ENCODE measurements around the gene GRIA1.

GRCh38 chr5:153751251-153751650 lies 260.8 kb downstream of the GRIA1 start:
- TF ChIP-seq CTCF (IDR thresholded peaks at IDR 0.05; ENCODE audit: low read length), result no peak
- TF ChIP-seq EZH2 (optimal IDR thresholded peaks at IDR 0.05; ENCODE audit: low read depth, low read length), result no peak

Data from MM.1S (cell line).